GM19324 (cell line): ENCODE data around the gene KHDRBS1.
A peak's percentile ranks its signal among the peaks of the same experiment; 100 is the strongest.
"Not testable (repeated sequence)": the region's sequence is repeated elsewhere in the genome, so short reads cannot be mapped to it uniquely, and the experiment has no call there.

Experiments
- ATAC-seq: cut with Tn5 transposase; IDR thresholded peaks from one replicate; pipeline ENCODE4 v1.9.1; 2021; ENCODE audit warnings: mild to moderate bottlenecking, moderate library complexity; ENCODE audit not compliant: unreplicated experiment, low FRiP score

KHDRBS1 gene

DNA sequence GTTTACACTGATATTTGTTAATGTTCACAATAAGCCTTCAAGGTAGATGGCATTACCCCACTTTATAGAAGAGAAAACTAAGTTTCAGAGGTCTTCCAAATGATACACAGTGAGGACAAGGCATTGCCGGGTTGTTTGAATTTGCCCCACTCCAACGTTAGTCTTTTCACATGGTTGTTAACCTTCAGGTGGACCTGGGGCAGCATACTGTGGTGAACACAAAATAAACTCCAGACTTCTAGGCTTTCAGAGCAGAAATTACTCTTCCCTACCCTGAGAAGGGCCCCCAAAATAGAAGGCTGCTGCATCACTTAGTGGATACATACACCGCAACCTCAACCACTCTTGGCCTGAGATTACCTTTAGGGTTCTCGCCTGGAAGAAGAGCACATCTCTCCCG is 3.4 kb upstream of the KHDRBS1 start:
- ATAC-seq: no peak

DNA sequence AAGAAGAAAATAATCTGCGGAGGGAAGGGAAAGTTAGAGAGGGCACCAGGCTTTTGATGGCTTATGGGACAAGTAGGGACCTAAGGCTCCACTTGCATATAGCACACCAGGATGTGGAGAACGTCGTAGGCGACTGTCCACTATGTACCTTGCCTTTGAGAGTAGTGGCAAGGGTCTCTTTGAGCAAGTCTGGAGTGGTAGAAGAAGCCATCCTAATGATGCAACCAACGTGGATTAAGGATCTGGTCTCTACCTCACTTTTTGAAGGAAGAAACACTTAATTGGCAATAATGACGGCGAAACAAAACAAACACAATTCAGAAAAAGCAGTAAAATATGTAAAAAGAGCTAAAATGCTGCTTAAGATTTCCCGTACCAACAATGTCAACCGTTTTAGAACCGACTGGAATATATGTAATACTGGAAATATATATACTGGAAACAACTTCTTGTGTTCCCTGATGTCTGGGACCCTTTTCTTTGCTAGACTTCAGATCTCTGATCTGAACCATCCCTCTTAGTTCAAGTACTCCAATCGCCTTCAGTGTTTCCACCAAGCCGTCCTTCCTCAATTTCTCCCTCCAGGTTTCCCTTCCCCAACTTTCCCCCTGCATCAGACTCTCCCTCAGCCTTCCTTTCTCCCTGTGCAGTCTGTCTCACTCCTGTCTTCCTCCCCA is 821 bp upstream of the KHDRBS1 start:
- no peak for ATAC-seq

DNA sequence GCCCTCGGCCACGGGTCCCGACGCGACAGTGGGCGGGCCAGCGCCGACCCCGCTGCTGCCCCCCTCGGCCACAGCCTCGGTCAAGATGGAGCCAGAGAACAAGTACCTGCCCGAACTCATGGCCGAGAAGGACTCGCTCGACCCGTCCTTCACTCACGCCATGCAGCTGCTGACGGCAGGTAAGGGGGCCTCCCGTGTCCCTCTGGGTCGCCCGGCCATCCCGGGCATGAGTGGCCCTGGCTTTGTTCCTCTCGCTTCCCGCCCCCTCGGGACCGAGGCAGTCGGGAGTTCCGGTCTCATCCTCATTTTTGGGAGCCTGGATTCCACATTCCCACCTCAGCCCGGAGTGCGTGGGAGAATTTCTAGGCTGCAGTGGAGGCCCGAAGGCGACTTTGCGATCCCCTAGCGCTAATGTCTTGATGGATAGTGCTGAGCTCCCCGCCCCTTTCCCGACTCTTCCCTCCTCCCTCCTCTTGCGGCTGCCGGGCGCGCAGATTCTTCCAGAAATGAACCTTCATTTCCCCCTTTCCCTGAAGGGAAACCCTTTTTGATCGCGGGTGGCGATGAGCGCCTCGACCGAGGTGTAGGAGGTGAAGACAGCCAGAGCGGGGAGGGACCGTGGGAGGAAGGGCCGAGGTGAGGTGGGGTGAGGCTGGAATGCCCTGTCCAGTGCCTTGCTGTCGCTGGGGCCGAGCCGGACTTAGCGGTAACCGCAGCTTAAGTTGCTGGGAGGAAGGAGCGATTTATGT is 705 bp downstream of the KHDRBS1 start:
- ATAC-seq: peak; percentile 20

DNA sequence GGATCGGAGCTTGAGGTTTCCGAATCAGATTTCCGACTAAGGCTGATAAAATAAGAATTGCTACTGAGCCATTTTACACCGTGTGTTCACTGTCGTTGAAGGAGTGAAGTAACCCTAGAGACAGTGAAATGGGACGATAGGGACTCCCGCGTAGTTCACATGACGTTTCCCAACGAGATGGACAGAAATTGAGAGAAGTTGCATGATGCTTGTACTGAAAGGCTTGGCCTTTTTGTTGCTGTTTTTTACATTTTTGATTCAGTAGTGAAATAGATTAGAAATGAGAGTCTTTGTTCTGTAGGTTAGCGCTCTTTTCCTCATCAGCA is 1.2 kb downstream of the KHDRBS1 start:
- no peak for ATAC-seq

DNA sequence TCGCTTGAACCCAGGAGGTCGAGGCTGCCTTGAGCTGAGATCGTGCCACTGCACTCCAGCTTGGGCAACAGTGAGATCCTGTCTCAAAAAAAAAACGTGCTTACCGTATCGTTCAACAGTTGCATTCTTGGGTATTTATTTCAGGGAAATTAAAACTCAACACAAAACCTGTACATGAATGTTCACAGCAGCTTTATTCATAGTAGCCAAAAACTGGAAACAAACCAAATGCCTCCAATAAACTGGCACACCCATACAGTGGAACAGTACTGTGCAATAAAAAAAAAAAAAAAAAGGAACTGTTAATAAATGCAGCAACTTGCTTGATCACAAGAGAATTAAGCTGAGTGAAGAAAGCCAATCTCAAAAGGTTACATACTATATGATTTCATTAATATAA is 6.7 kb downstream of the KHDRBS1 start:
- no peak for ATAC-seq

DNA sequence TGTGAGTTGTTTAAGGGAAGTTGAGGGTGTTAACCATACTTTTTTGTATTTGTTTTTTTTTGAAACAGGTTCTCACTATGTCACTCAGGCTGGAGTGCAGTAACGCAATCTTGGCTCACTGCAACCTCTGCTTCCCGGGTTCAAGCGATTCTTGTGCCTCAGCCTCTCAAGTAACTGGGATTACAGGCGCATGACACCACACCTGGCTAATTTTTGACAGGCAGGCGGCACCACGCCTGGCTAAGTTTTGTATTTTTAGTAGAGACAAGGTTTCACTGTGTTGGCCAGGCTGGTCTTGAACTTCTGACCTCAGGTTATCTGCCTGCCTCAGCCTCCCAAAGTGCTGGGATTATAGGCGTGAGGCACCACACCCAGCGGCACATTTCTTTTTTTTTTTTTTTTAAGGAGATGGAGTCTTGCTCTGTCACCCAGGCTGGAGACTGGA is 7.9 kb downstream of the KHDRBS1 start:
- not testable (repeated sequence) for ATAC-seq

DNA sequence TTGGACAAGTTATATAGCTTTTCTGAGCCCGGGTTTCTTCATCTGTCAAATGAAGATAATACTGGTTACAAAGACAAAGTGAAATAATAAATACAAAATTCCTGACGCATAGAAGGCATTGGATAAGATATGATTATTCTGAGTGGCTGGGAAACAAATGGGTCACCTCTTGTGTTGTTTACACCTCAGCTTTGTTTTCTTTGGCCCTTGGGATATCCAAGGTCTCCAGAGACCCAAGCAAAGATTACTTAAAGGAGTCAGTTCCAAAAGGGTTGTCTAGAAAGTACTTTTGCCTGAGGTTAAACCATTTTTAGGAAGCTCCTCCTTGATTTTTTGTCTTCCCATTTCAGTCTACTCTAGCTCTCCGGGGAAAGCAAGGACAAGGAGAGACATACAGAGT is 9.7 kb downstream of the KHDRBS1 start:
- no peak for ATAC-seq

DNA sequence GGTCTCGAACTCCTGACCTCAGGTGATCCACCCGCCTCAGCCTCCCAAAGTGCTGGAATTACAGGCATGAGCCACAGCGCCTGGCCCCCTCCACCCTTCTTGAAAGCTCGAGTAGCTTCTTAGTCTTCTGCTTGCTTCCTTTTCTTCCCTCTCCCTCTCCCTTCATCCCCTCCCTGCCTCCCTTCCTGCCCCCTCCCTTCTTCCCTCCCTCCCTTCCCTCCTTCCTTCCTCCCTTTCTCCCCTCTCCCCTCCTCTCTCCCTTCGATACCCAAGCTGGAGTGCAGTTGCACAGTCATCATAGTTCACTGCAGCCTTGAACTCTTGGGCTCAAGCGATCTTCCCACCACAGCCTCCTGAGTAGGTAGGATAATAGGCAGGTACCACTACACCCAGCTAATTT is 11.8 kb downstream of the KHDRBS1 start:
- ATAC-seq: no peak

DNA sequence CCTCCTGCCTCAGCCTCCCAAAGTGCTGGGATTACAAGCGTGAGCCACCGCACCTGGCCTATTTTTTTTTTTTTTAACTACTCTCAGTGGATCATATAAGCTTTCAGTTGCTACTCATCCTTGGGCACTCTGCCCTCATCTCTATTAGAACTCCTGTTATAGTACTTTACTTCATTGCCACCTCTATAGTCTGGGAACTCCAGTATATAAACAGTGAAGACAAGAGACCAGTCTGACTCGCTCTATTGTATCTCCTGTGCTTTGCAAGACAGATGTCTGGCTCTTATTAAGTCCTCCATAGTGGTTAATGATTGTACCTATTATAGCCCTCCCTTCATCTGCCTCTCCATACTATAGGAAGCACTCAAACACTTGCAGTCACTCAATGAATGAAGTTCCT is 15.1 kb downstream of the KHDRBS1 start:
- ATAC-seq: no peak

DNA sequence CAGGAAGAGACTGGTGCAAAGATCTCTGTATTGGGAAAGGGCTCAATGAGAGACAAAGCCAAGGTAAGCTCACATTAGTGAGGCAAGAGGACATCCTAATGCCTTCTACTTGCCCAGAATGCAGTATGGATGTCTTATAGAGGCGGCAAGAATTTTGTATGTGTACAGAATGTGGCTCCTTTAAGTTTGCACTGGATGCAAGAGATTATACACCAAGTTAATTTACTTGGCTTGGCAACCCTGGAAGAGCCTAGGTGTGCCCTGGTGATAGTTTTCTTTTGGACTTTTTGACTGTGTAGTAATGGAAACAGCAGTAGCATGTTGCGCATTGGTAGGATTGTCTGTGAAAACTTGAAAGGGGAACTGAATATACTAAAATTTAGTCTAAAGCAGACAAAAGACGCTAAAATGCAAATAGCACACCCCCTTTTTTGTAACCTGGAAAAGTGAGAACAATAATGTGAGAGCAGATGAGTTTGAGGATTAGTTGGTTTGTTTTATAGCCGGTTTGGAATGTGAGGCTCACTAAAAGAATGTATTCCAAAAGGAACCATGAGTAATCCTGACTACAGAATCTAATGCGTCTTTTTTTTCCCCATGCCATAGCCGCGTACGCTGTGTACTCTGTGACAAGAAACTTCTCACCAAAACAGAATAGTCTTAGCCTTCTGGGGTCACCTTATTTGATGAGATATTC is 18.1 kb downstream of the KHDRBS1 start:
- no peak for ATAC-seq

DNA sequence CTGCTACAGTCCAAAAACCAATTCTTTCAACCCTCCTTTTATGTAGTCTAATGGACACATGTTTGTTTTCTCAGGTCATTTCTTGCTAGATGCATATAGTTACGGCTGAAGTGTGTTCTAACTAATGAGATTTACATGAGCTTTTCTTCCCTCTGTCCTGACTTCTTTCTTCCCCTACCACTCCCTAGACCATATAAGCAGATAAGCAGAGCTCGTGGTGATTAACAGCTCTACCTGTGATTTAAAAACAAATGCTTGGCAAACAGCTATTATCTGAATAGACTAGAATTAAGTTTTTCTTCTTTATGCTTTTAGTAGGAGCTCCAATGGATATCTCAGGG is 18.6 kb downstream of the KHDRBS1 start:
- no peak for ATAC-seq

DNA sequence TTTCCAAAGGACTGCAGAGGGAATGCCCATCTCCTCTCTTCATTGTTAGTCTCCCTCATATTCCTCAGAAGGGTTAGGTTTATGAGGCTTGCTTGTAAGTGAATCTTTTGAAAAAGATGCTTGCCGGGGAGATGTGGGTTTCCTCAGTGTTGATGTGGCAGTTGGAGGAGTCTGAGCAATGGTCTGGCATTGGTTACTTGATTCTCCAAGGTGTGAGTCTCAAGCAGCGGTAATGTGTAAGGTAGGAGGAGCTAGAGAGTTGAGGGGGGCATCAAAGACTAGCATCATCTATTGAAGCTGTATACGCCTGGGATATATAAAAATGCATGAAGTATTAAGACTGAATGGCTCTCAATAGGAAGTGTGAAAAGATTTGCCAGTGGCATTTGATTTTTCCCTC is 21.5 kb downstream of the KHDRBS1 start:
- no peak for ATAC-seq

DNA sequence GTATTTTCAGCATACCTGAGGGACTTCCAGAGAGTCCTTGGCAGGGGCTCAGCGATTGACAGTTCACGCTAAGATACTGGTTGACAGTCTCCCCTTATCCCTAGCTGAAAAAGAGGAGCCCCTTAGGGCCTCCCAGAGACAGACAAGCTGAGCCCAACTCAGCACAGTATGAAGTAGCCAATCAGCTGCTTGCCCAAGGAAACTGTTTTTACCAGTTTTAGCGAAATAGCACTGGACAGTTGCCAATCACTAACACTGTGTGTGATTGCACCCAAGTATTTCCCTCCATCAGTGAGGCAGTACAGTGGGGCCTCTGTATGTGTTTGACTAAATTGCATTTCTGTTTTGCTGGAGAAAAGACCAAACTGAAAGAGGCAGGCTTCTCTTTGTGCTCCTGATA is 27.0 kb downstream of the KHDRBS1 start:
- no peak for ATAC-seq

DNA sequence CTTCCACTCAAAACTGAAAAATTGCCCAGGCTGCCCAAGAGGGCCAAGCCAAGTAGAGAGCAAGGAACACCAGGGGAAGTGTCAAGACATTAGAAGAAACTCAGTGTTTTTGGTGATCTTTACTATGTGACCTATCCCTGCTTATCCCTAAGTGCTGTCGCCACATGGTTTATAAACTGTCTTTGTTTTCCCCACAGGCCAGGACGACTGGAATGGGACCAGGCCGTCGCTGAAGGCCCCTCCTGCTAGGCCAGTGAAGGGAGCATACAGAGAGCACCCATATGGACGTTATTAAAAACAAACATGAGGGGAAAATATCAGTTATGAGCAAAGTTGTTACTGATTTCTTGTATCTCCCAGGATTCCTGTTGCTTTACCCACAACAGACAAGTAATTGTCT is 28.7 kb downstream of the KHDRBS1 start:
- ATAC-seq: no peak

DNA sequence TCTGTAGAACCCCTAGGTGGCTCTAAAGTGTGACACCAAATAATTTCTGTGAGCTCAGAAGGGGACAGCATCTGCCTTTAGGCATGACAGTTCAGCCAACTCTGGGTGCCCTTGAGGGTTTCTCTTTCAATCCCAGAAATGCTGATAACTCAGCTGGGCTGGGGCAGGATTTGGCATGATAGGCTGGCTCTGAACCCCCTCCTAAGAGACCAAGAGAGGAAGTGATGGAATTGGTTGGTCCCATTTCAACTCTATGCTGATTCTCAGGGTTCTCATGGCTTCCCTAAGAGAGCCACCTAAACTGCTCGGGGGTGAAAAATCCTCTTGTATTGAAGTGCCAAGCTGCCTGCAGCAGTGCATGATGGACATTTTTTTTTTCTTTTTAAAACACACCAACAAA is 30.6 kb downstream of the KHDRBS1 start:
- ATAC-seq: no peak

DNA sequence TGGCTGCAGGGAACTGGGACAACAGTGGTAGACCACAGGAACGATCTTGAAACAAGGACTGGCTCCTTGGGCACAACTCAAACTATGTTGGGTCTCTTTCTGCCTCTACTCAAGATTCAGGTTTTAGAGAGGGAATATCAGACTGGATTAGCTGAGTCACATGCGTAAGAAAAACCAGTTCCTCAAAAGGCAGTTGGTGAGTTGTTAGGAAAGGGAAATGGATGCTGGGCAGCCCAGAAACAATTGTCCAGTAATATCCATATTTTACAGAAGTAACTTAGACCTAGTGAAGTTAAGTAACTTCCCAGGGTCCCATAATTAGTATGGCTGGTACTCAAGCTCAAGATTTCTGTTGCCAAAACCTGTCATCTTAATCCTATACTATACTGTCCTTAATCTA is 32.1 kb downstream of the KHDRBS1 start:
- no peak for ATAC-seq

DNA sequence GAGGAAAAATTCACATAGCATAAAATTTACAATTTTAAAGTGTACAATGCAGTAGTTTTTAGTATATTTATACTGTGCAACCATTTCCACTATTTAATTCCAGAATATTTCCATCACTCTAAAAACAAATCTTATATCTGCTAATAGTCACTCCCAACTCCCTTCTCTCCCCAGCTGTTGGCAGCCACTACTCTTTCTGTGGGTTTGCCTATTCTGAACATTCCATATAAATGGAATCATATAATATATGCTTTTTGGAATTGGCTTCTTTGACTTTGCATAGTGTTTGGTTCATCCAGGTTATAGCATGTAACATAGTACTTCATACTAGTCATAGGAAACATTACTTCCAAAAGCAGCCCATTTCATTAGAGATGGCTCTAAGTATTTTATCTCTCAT is 34.0 kb downstream of the KHDRBS1 start:
- no peak for ATAC-seq

DNA sequence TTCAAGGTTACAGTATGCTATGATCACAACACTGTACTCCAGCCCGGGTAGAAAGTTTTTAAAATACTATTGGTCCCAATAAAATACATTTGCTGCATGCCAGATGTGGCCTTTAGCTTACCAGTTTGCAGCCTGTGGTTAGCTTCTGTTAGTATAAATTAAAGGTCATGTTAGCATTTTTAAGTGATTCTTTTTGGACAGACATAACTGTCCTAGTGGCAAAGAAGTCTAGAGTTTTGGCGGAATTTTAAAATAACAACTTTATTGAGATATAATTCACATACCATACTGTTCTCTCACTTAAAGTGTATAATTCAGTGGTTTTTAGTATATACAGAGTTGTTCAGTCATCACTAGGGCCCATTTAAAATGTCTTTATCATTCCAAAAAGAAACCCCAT is 34.8 kb downstream of the KHDRBS1 start:
- ATAC-seq: no peak

DNA sequence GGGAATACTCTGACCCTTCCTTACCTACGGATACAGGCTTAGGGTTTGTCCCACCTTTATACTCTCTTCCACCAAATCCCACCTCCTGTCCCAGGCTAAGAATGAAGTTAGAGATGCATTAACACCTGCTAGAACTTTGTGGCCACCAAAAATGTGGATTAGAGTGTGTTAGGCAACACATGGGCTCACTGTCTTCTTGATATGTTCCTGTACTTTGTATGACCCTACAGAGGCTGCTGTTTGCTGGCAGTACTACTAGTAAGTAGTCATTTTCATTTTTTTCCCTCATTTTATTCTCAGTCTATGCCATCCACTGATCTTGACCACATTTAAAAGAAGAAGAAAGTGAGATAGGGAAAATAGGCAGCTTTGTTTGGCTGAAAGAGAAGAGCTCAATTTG is 38.0 kb downstream of the KHDRBS1 start:
- no peak for ATAC-seq

DNA sequence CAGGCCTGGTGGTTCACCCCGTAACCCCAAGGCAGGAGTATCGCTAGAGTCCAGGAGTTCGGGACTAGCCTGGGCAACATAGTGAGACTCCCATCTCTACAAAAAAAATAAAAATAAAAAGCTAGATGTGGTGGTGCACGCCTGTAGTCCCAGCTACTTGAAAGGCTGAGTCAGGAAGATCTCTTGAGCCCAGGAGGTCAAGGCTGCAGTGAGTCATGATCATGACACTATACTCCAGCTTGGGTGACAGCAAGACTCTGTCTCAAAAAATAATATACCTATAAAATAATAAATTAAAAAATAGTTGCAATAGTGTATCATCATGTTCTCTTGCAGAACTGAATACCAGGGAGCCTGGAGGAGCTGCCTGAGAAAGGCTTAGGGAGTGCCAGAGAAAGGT is 39.2 kb downstream of the KHDRBS1 start:
- no peak for ATAC-seq

DNA sequence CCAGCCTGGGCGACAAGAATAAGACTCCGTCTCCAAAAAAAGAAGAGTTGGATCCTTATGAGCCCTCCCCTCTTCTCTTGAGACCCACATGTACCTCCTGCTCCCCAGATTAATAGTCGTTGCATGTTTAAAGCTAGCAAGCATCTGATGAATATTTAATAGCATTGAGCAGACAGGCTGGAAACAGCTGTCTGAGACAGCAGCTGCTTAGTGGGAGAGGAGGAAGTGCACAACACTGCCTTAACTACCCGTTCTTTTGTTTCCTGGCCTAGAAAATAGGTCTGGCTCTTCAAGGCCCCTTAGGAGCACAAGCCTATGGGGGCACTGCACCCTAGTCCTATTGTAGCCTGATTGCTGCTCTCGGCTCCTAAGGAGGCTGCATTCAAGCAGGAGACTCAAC is 41.7 kb downstream of the KHDRBS1 start:
- no peak for ATAC-seq

DNA sequence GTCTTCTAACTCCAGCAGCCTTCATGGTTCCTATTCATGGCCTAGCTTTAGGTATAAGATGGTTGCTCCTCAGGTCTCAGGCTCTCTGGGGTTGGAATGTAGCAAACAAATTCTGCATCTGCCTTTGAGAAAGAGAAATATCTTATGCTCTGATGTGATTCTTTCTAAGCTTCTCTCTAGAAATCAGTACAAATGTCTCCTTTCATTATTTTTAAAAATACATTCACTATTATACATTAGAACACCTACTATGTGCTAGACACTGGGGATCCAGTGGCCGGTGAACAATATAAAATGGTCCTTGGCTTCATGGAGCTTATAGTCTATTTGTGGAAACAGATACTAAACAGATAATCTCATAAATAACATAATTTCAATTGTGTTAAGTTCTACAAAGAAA is 42.9 kb downstream of the KHDRBS1 start:
- ATAC-seq: no peak
